GM04504 (cell line): ENCODE data around the gene NTSR1.

Experiments
- DNase-seq: peaks from one replicate; pipeline ENCODE4 v3.0.0-alpha.2; 2012; ENCODE audit warnings: low read depth

The NTSR1 gene

GRCh38 chr20:62726276-62726675 is 17.6 kb downstream of the NTSR1 start:
- no peak for DNase-seq

- no peak for DNase-seq
These were observed 18.3 kb downstream of the NTSR1 start for GRCh38 chr20:62726716-62727583.

- no peak for DNase-seq
These were observed 19.0 kb downstream of the NTSR1 start for GRCh38 chr20:62727584-62728027.

- DNase-seq, result no peak
These were observed 19.6 kb downstream of the NTSR1 start for GRCh38 chr20:62728028-62728780.

- no peak for DNase-seq
These were observed 20.2 kb downstream of the NTSR1 start for GRCh38 chr20:62728781-62729300.

GRCh38 chr20:62730481-62730880 is 21.8 kb downstream of the NTSR1 start:
- DNase-seq, result no peak

GRCh38 chr20:62732031-62732760 is 23.6 kb downstream of the NTSR1 start:
- no peak for DNase-seq

GRCh38 chr20:62732842-62733525 is 24.3 kb downstream of the NTSR1 start:
- no peak for DNase-seq

- no peak for DNase-seq
These were observed 24.8 kb downstream of the NTSR1 start for GRCh38 chr20:62733526-62733842.

GRCh38 chr20:62733891-62734290 is 25.3 kb downstream of the NTSR1 start:
- no peak for DNase-seq

- DNase-seq, result no peak
These were observed 25.7 kb downstream of the NTSR1 start for GRCh38 chr20:62734326-62734725.

GRCh38 chr20:62734881-62735280 is 26.2 kb downstream of the NTSR1 start:
- no peak for DNase-seq

- DNase-seq, result no peak
These were observed 26.7 kb downstream of the NTSR1 start for GRCh38 chr20:62735331-62735821.

- no peak for DNase-seq
These were observed 27.4 kb downstream of the NTSR1 start for GRCh38 chr20:62736026-62736406.

GRCh38 chr20:62736407-62737071 is 27.9 kb downstream of the NTSR1 start:
- DNase-seq, result no peak

- no peak for DNase-seq
These were observed 28.7 kb downstream of the NTSR1 start for GRCh38 chr20:62737271-62737811.

GRCh38 chr20:62738025-62738881 is 29.6 kb downstream of the NTSR1 start:
- no peak for DNase-seq

- DNase-seq, result no peak
These were observed 30.4 kb downstream of the NTSR1 start for GRCh38 chr20:62739067-62739466.

- DNase-seq, result no peak
These were observed 31.1 kb downstream of the NTSR1 start for GRCh38 chr20:62739581-62740285.
